ENCODE results near the gene RNF144B.
"Not testable (repeated sequence)": the region's sequence is repeated elsewhere in the genome, so short reads cannot be mapped to it uniquely, and the experiment has no call there.

Gene RNF144B

GRCh38 chr6:18447552-18447951, 60.4 kb downstream of the RNF144B start:
- DNase-seq = no peak

GRCh38 chr6:18451756-18452155, 64.6 kb downstream of the RNF144B start:
- DNase-seq = no peak

- no peak for DNase-seq
These were observed 67.3 kb downstream of the RNF144B start for GRCh38 chr6:18454446-18454845.

GRCh38 chr6:18457065-18457737, 70.1 kb downstream of the RNF144B start:
- no peak for DNase-seq

- not testable (repeated sequence) for DNase-seq
These were observed 70.9 kb downstream of the RNF144B start for GRCh38 chr6:18458086-18458485.

GRCh38 chr6:18463429-18463828, 76.3 kb downstream of the RNF144B start:
- DNase-seq = no peak

GRCh38 chr6:18464176-18464575, 77.0 kb downstream of the RNF144B start:
- DNase-seq = no peak

GRCh38 chr6:18465410-18466154, 78.4 kb downstream of the RNF144B start:
- DNase-seq = no peak

GRCh38 chr6:18467741-18468502, 80.8 kb downstream of the RNF144B start:
- no peak for DNase-seq

GRCh38 chr6:18468503-18468843, 81.3 kb downstream of the RNF144B start:
- DNase-seq = no peak

GRCh38 chr6:18469536-18469935, 82.4 kb downstream of the RNF144B start:
- DNase-seq = no peak

- no peak for DNase-seq
These were observed 84.2 kb downstream of the RNF144B start for GRCh38 chr6:18471232-18471964.

- no peak for DNase-seq
These were observed 85.8 kb downstream of the RNF144B start for GRCh38 chr6:18472941-18473340.

GRCh38 chr6:18473755-18474154, 86.6 kb downstream of the RNF144B start:
- no peak for DNase-seq

GRCh38 chr6:18477301-18477941, 90.3 kb downstream of the RNF144B start:
- no peak for DNase-seq

- no peak for DNase-seq
These were observed 91.5 kb downstream of the RNF144B start for GRCh38 chr6:18478610-18479009.

- DNase-seq = no peak
These were observed 94.7 kb downstream of the RNF144B start for GRCh38 chr6:18481870-18482269.

- no peak for DNase-seq
These were observed 98.7 kb downstream of the RNF144B start for GRCh38 chr6:18485660-18486435.

GRCh38 chr6:18488004-18488403, 100.9 kb downstream of the RNF144B start:
- no peak for DNase-seq

GRCh38 chr6:18488526-18489270, 101.5 kb downstream of the RNF144B start:
- no peak for DNase-seq

- DNase-seq = no peak
These were observed 102.2 kb downstream of the RNF144B start for GRCh38 chr6:18489335-18489734.

Data from activated CD8-positive, alpha-beta memory T cell treated with anti-CD3 and anti-CD28 coated beads, Interleukin-2, amount 50 U/mL, for 4 hours (primary cell).